ENCODE results near the gene CNTRL. TPM values are rescaled to one million over a fixed set of nuclear protein-coding genes. Genes with fewer than 3 reads are reported as not detected.

The CNTRL gene
- total and polyA plus RNA-seq, 2 donors (not counting 1 experiment from before 2014, with no cell fraction given), result 3.8 to 6.8 TPM

DNA sequence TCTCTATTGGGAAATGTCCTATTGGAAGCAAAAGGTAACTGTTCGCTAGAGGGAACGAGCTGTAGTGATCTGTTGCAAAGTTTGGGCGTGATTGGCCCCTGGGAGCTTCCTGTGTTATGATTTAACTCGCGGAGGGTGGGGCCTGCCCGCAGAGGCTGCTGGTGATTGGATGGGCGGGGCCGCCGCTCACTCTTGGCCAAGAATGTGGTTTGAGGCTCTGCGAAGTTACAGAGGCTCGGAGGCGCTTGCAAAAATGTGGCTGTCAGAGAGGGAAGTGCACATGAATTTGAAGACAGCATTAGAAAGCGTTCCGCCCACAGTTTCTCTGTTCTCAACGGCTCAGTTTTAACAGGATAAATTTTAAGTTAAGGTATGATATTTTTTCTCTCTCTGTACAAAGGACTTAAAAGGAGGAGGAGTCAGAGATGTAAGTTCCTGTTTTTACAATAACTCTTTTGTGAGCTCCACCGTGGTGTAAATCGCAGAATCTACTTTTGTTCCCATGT is 46.9 kb downstream of the CNTRL start:
- H4K20me1 ChIP-seq (ENCODE audit: control insufficient read depth, extremely low read depth, insufficient read depth, low read length), result no peaks in the 10 kb centered on the region
- no peaks in the 10 kb centered on the region for H3K27me3 ChIP-seq (ENCODE audit: control insufficient read depth, insufficient read depth, low read length)
- H3K9me3 ChIP-seq (ENCODE audit: control insufficient read depth, insufficient read depth, low read depth, low read length), result no peaks in the 10 kb centered on the region
- H3K4me3 ChIP-seq (replicated peaks in 1 of 4; ENCODE audit: control extremely low read depth in 1 of 4, insufficient read depth in 1 of 4, low read depth in 3 of 4, low read length in 4 of 4), result peak overlapping the region; percentile 26 to 77 (median 53)
- H3K4me2 ChIP-seq (ENCODE audit: extremely low read depth, insufficient read depth, low read length), result peak overlapping the region; percentile 65
- H3K36me3 ChIP-seq (ENCODE audit: control insufficient read depth, insufficient read depth, low read length), result no peaks in the 10 kb centered on the region
- TF ChIP-seq, protein P1, sequence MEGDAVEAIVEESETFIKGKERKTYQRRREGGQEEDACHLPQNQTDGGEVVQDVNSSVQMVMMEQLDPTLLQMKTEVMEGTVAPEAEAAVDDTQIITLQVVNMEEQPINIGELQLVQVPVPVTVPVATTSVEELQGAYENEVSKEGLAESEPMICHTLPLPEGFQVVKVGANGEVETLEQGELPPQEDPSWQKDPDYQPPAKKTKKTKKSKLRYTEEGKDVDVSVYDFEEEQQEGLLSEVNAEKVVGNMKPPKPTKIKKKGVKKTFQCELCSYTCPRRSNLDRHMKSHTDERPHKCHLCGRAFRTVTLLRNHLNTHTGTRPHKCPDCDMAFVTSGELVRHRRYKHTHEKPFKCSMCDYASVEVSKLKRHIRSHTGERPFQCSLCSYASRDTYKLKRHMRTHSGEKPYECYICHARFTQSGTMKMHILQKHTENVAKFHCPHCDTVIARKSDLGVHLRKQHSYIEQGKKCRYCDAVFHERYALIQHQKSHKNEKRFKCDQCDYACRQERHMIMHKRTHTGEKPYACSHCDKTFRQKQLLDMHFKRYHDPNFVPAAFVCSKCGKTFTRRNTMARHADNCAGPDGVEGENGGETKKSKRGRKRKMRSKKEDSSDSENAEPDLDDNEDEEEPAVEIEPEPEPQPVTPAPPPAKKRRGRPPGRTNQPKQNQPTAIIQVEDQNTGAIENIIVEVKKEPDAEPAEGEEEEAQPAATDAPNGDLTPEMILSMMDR (conservative IDR thresholded peaks at IDR 0.05 in 1 of 2, IDR thresholded peaks at IDR 0.05 in 1 of 2; ENCODE audit: low read depth in 1 of 2, low read length in 2 of 2), result peak; percentile 18 to 37
- TF ChIP-seq EZH2 (IDR thresholded peaks at IDR 0.05; ENCODE audit: low read length, missing control alignments), result no peak
- H3K27ac ChIP-seq (ENCODE audit: insufficient read depth, low read length), result no peak overlapping the region
- DNase-seq (ENCODE audit: low read depth in 2 of 2), result peak; percentile 95 to 97
- H3K79me2 ChIP-seq (ENCODE audit: control insufficient read depth, insufficient read depth, low read length), result peaks cover 3% of the 10 kb centered on the region
- H3K4me1 ChIP-seq (ENCODE audit: control insufficient read depth, extremely low read depth, insufficient read depth, low read length), result peaks cover 2% of the 10 kb centered on the region
- peak overlapping the region; percentile 38 for H2AFZ ChIP-seq (ENCODE audit: low read length)
- H3K9ac ChIP-seq (ENCODE audit: insufficient read depth, low read length), result no peak overlapping the region

DNA sequence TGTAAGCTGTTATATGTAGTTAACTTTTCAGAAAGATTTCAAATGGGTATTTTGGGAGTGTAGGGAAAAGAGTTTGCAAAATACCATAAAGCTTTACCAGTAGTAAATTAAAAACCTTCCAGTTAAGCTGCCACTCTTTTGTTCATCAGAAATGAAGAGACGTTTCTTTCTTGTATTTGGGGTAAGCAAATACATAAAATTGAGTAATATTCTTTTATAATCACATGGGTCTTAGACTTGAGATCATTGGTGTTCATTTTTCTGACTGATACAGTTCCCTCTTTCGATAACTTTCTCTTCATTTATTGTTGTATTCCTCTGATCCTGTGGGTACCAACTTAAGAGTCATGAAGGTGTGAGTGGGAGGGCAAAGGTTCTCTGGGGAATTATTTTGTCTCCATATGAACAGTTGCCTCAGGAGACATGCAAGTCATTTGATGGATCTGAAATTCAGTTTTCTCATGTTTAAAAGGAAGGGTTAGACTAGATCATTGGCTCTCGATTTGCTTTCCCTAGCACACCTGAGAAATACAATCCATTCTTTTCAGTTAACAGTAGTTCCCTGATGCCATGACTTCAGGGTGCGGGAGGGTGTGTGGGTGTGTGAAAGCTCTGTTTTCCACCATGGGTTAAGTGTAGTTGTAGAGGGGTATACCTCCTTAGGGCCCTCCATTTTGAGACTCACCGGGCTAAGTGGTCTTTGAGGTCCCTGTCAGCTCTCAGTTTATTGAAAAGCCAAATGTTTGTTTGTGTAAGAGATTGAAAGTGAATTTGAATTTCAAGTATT is 47.7 kb downstream of the CNTRL start:
- no peaks in the 10 kb centered on the region for H3K9me3 ChIP-seq (ENCODE audit: control insufficient read depth, insufficient read depth, low read depth, low read length)
- H4K20me1 ChIP-seq (ENCODE audit: control insufficient read depth, extremely low read depth, insufficient read depth, low read length), result no peaks in the 10 kb centered on the region
- peak overlapping the region; percentile 33 for H3K9ac ChIP-seq (ENCODE audit: insufficient read depth, low read length)
- H3K79me2 ChIP-seq (ENCODE audit: control insufficient read depth, insufficient read depth, low read length), result peaks cover 3% of the 10 kb centered on the region
- peaks cover 2% of the 10 kb centered on the region for H3K4me1 ChIP-seq (ENCODE audit: control insufficient read depth, extremely low read depth, insufficient read depth, low read length)
- peak overlapping the region; percentile 70 for H2AFZ ChIP-seq (ENCODE audit: low read length)
- peak overlapping the region; percentile 13 for H3K27ac ChIP-seq (ENCODE audit: insufficient read depth, low read length)
- peak overlapping the region; percentile 65 for H3K4me2 ChIP-seq (ENCODE audit: extremely low read depth, insufficient read depth, low read length)
- peak overlapping the region; percentile 26 to 77 (median 53) for H3K4me3 ChIP-seq (replicated peaks in 1 of 4; ENCODE audit: control extremely low read depth in 1 of 4, insufficient read depth in 1 of 4, low read depth in 3 of 4, low read length in 4 of 4)
- peaks cover 1% of the 10 kb centered on the region for H3K36me3 ChIP-seq (ENCODE audit: control insufficient read depth, insufficient read depth, low read length)
- H3K27me3 ChIP-seq (ENCODE audit: control insufficient read depth, insufficient read depth, low read length), result no peaks in the 10 kb centered on the region
- peak in 1 of 2 donors; percentile 4 for DNase-seq (ENCODE audit: low read depth in 2 of 2)
- TF ChIP-seq, protein P1 (conservative IDR thresholded peaks at IDR 0.05 in 1 of 2, IDR thresholded peaks at IDR 0.05 in 1 of 2; ENCODE audit: low read depth in 1 of 2, low read length in 2 of 2), result no peak
- TF ChIP-seq EZH2 (IDR thresholded peaks at IDR 0.05; ENCODE audit: low read length, missing control alignments), result no peak

DNA sequence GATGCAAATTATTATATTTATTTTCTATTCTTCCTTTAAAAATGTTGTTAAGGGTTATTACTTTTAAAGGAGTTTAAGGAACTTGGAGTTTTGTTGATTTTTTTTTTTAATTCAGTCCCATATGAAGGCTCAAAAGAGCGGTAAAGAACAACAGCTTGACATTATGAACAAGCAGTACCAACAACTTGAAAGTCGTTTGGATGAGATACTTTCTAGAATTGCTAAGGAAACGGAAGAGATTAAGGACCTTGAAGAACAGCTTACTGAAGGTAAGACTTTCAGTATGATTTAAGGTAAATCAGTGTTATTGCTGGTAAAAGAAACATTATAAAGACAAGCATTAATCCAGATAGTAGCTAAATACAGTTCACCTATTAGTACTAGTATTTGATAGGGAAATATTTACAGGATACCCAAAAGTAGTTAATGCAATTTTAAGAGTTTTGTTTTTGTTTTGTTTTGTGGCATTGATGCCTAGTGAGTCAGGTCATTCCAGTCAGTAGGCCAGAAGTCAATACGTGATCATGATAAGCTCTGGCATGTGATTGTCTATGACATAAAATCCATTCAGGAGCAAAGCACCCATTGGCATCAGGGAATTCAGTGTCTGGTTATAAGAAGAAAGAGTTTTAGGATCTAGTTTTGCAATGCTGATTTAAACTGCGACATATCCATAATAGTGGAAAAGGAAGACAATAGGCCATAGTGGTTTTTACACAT is 49.2 kb downstream of the CNTRL start:
- H3K27ac ChIP-seq (ENCODE audit: insufficient read depth, low read length), result no peak overlapping the region
- H3K9me3 ChIP-seq (ENCODE audit: control insufficient read depth, insufficient read depth, low read depth, low read length), result no peaks in the 10 kb centered on the region
- no peak overlapping the region for H3K4me2 ChIP-seq (ENCODE audit: extremely low read depth, insufficient read depth, low read length)
- no peaks in the 10 kb centered on the region for H4K20me1 ChIP-seq (ENCODE audit: control insufficient read depth, extremely low read depth, insufficient read depth, low read length)
- no peak for DNase-seq (ENCODE audit: low read depth in 2 of 2)
- TF ChIP-seq, protein P1 (conservative IDR thresholded peaks at IDR 0.05 in 1 of 2, IDR thresholded peaks at IDR 0.05 in 1 of 2; ENCODE audit: low read depth in 1 of 2, low read length in 2 of 2), result no peak
- H3K27me3 ChIP-seq (ENCODE audit: control insufficient read depth, insufficient read depth, low read length), result no peaks in the 10 kb centered on the region
- peaks cover 3% of the 10 kb centered on the region for H3K79me2 ChIP-seq (ENCODE audit: control insufficient read depth, insufficient read depth, low read length)
- no peak overlapping the region for H3K9ac ChIP-seq (ENCODE audit: insufficient read depth, low read length)
- H2AFZ ChIP-seq (ENCODE audit: low read length), result no peak overlapping the region
- peaks cover 2% of the 10 kb centered on the region for H3K4me1 ChIP-seq (ENCODE audit: control insufficient read depth, extremely low read depth, insufficient read depth, low read length)
- H3K4me3 ChIP-seq (replicated peaks in 1 of 4; ENCODE audit: control extremely low read depth in 1 of 4, insufficient read depth in 1 of 4, low read depth in 3 of 4, low read length in 4 of 4), result no peak overlapping the region
- H3K36me3 ChIP-seq (ENCODE audit: control insufficient read depth, insufficient read depth, low read length), result peaks cover 1% of the 10 kb centered on the region
